ENCODE measurements around the gene AGGF1.
"Not testable (repeated sequence)": the region's sequence is repeated elsewhere in the genome, so short reads cannot be mapped to it uniquely, and the experiment has no call there.

The AGGF1 gene

GRCh38 chr5:76986825-76987526, 43.2 kb upstream of the AGGF1 start:
- DNase-seq (ENCODE audit: extremely low spot score): no peak
- ChIA-PET CTCF (no interaction called here), POLR2A (interaction anchor here (0.6 to 1.2 kb wide), 2 partner anchors 12 to 111 kb away, joined by 3 to 4 read pairs; no protein-coding TSS in a partner anchor)
- TF ChIP-seq TARDBP (IDR thresholded peaks at IDR 0.05) (no peak), L3MBTL2 (conservative IDR thresholded peaks at IDR 0.05) (no peak), HDGF (IDR thresholded peaks at IDR 0.05; ENCODE audit: borderline replicate concordance) (no peak), NFRKB (IDR thresholded peaks at IDR 0.05) (no peak), FOXM1 (IDR thresholded peaks at IDR 0.05; ENCODE audit: borderline replicate concordance) (no peak), ELF4 (IDR thresholded peaks at IDR 0.05) (no peak), SP1 (IDR thresholded peaks at IDR 0.05) (no peak), SUZ12 (IDR thresholded peaks at IDR 0.05) (no peak)

DNA sequence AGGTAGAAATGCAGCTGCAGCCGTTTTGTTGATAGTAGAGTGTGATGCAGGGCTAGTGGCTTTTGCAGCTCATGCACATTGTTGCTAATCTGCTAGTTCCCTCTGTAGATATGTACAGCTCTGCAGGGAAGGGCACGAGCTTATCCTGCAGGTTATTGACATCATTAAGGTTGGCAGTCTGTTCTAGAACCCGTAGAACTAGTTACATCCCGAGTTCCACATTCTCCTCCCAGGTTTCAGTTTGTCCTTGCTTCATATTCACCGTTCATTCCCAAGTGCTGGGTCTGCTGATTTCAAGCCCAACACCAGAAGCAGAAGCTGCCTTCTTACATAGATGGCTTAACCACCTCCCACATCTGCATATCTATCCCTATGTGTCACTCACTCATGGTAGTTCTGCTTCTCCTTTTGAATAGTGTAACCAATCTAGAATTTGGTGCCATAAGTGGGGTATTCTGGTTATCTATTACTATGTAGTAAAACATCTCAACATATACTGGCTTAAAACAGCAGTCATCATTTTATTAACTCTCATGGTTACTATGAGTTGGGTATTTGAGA, 39.2 kb upstream of the AGGF1 start:
- DNase-seq (ENCODE audit: extremely low spot score): no peak
- ChIA-PET CTCF (no interaction called here), POLR2A (no interaction called here)
- no peak for TF ChIP-seq ELF4 (IDR thresholded peaks at IDR 0.05)
- TF ChIP-seq ZNF384 (IDR thresholded peaks at IDR 0.05): no peak
- no peak for TF ChIP-seq PKNOX1 (IDR thresholded peaks at IDR 0.05)

- DNase-seq (ENCODE audit: extremely low spot score); CTCF ChIA-PET; POLR2A ChIA-PET: not testable (repeated sequence)
Observed at GRCh38 chr5:76993436-76993835, 36.8 kb upstream of the AGGF1 start.

- DNase-seq (ENCODE audit: extremely low spot score): no peak
- POLR2A ChIA-PET: no interaction called here
- CTCF ChIA-PET: no interaction called here
- TF ChIP-seq ELF4 (IDR thresholded peaks at IDR 0.05) (no peak), TARDBP (IDR thresholded peaks at IDR 0.05) (no peak), ZNF384 (IDR thresholded peaks at IDR 0.05) (no peak), L3MBTL2 (conservative IDR thresholded peaks at IDR 0.05) (no peak), LEF1 (IDR thresholded peaks at IDR 0.05; ENCODE audit: borderline replicate concordance) (no peak), NFRKB (IDR thresholded peaks at IDR 0.05) (no peak), HDGF (IDR thresholded peaks at IDR 0.05; ENCODE audit: borderline replicate concordance) (no peak), BHLHE40 (IDR thresholded peaks at IDR 0.05; ENCODE audit: borderline replicate concordance) (no peak), CTBP1 (IDR thresholded peaks at IDR 0.05; ENCODE audit: borderline replicate concordance) (no peak), FOXA1 (IDR thresholded peaks at IDR 0.05) (no peak), ARNT (IDR thresholded peaks at IDR 0.05) (no peak), FOXK2 (IDR thresholded peaks at IDR 0.05) (no peak), PKNOX1 (IDR thresholded peaks at IDR 0.05) (no peak), SP1 (IDR thresholded peaks at IDR 0.05) (no peak), FOXM1 (IDR thresholded peaks at IDR 0.05; ENCODE audit: borderline replicate concordance) (no peak), SUZ12 (IDR thresholded peaks at IDR 0.05) (no peak)
Observed at GRCh38 chr5:76994337-76994736, 35.9 kb upstream of the AGGF1 start.

DNA sequence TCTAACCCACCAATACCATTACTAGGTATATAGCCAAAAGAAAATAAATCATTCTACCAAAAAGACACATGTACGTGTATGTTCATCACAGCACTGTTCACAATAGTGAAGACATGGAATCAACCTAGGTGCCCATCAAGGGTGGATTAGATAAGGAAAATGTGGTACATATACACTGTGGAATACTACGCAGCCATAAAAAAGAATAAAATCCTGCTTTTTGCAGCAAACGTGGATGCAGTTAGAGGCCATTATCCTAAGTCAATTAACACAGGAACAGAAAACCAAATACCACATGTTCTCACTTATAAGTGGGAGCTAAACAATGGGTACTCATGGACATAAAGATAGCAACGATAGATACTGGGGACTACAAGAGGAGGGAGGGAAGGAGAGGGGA, 32.0 kb upstream of the AGGF1 start:
- POLR2A ChIA-PET; CTCF ChIA-PET; DNase-seq (ENCODE audit: extremely low spot score): not testable (repeated sequence)

DNA sequence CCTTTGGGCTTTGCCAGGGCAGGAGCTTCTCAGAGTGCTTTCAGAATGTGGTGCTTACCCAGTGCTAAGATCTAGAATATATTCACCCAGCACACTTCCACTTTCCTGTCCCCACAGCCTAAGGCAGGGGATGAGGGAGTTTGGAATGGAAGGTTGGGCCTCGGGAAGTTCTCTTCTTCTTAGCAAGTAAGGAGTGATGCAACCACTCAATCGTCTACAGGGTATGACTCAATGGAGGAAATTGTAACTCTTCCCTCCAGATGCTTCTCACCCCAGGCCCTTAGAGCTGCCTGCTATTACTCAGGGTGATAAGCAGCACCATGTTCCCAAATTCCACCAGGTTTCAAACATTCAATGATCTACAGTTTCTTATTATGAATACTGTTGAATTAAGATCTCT, 30.8 kb upstream of the AGGF1 start:
- CTCF ChIA-PET: interaction anchor here (0.6 kb wide), 1 partner anchor 16 kb away, joined by 7 read pairs; no protein-coding TSS in a partner anchor
- TF ChIP-seq LEF1 (IDR thresholded peaks at IDR 0.05; ENCODE audit: borderline replicate concordance) (no peak), SP1 (IDR thresholded peaks at IDR 0.05) (no peak), NFRKB (IDR thresholded peaks at IDR 0.05) (no peak), FOXM1 (IDR thresholded peaks at IDR 0.05; ENCODE audit: borderline replicate concordance) (no peak), PKNOX1 (IDR thresholded peaks at IDR 0.05) (no peak), ZNF384 (IDR thresholded peaks at IDR 0.05) (no peak), FOXA1 (IDR thresholded peaks at IDR 0.05) (no peak)
- DNase-seq (ENCODE audit: extremely low spot score): no peak
- POLR2A ChIA-PET: no interaction called here

DNA sequence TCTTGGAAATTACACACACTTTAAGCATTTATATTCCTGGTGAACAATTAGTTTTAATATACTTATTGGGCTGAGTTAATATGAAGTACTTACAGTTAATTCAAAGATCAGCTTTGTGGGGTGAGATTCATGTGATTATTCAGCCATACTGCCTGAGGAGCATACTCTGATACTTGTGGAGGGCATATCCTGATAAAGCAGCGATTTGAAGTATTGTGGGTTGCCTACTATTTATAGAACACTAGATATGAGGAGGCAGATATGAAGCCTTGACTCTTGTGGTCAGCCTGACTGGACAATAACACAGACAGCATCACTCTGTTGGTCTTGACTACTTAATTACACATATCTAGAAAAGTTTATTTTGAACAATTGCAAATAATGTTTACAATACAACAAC, 27.0 kb upstream of the AGGF1 start:
- no peak for DNase-seq (ENCODE audit: extremely low spot score)
- ChIA-PET POLR2A (no interaction called here), CTCF (no interaction called here)
- no peak for TF ChIP-seq L3MBTL2 (conservative IDR thresholded peaks at IDR 0.05)
- no peak for TF ChIP-seq NFRKB (IDR thresholded peaks at IDR 0.05)
- no peak for TF ChIP-seq FOXM1 (IDR thresholded peaks at IDR 0.05; ENCODE audit: borderline replicate concordance)
- no peak for TF ChIP-seq SUZ12 (IDR thresholded peaks at IDR 0.05)
- TF ChIP-seq TARDBP (IDR thresholded peaks at IDR 0.05): no peak
- no peak for TF ChIP-seq ZNF384 (IDR thresholded peaks at IDR 0.05)
- TF ChIP-seq HDGF (IDR thresholded peaks at IDR 0.05; ENCODE audit: borderline replicate concordance): no peak
- no peak for TF ChIP-seq ARNT (IDR thresholded peaks at IDR 0.05)
- TF ChIP-seq LEF1 (IDR thresholded peaks at IDR 0.05; ENCODE audit: borderline replicate concordance): no peak
- no peak for TF ChIP-seq FOXA1 (IDR thresholded peaks at IDR 0.05)
- TF ChIP-seq SP1 (IDR thresholded peaks at IDR 0.05): no peak
- TF ChIP-seq CTBP1 (IDR thresholded peaks at IDR 0.05; ENCODE audit: borderline replicate concordance): no peak

Data from HEK293T (cell line).